Endothelial cell of umbilical vein (primary cell): ENCODE data around the gene TNFSF13. TPM values are rescaled to one million over a fixed set of nuclear protein-coding genes. Genes with fewer than 3 reads are reported as not detected.
A peak's percentile ranks its signal among the peaks of the same experiment; 100 is the strongest.

Experiments
- BruUV-seq: library from RNA; stranded (reverse); fragments of 400-500 nt; replicated peaks from 2 replicates; lab custom pipeline; 2021; lab: Mats Ljungman, UMichigan
- CTCF ChIA-PET: fragments of 300-600, 350-600 bp; sonication (Branson Sonifier 250); formaldehyde crosslinking; loops from one replicate; lab custom pipeline; 2021; ENCODE audit warnings: antibody characterized with exemption, inconsistent platforms; lab: Charles Lee
- POLR2A ChIA-PET: fragments of 300-600, 350-600 bp; sonication (Branson Sonifier 250); formaldehyde crosslinking; loops from one replicate; lab custom pipeline; 2021; ENCODE audit warnings: antibody characterized with exemption, inconsistent platforms; lab: Charles Lee
- DNase-seq: peaks from one replicate; pipeline ENCODE4 v3.0.0-alpha.2; 2011; ENCODE audit warnings: low read depth, low spot score
- FAIRE-seq: peaks from 2 replicates; lab custom pipeline; 2011; peaks lifted over from hg19 to GRCh38; lab: Jason Lieb, UNC
- H2AFZ ChIP-seq: 2 replicates; pipeline ENCODE4 v1.6.0; 2012; ENCODE audit warnings: low read depth, low read length, control low read depth, inconsistent platforms
- H3K27ac ChIP-seq: 2 replicates; pipeline ENCODE4 v1.5.1; 2011; ENCODE audit warnings: low read depth, mild to moderate bottlenecking, control low read depth, low read length, moderate library complexity; ENCODE audit not compliant: insufficient read depth
- H3K27me3 ChIP-seq, 2 experiments: 2 replicates each; pipeline versions ENCODE4 v1.6.0 to v1.6.1; 2011; ENCODE audit warnings: low read length in 2 of 2, mixed read lengths in 1 of 2; ENCODE audit not compliant: control insufficient read depth in 2 of 2, insufficient read depth in 2 of 2
- H3K36me3 ChIP-seq, 2 experiments: 2 replicates in 1 of 2; 3 replicates in 1 of 2; pipeline ENCODE4 v1.5.1; 2011; ENCODE audit warnings: low read length in 2 of 2, mild to moderate bottlenecking in 1 of 2, moderate library complexity in 1 of 2; ENCODE audit not compliant: control insufficient read depth in 2 of 2, insufficient read depth in 2 of 2; ENCODE audit errors: extremely low read depth in 1 of 2
- H3K4me1 ChIP-seq: 3 replicates; pipeline ENCODE4 v1.5.1; 2011; ENCODE audit warnings: mild to moderate bottlenecking, low read length; ENCODE audit not compliant: control insufficient read depth, insufficient read depth; ENCODE audit errors: extremely low read depth
- H3K4me2 ChIP-seq: 2 replicates; pipeline ENCODE4 v1.6.1; 2011; ENCODE audit warnings: low read length, control low read depth, mixed read lengths; ENCODE audit not compliant: insufficient read depth
- H3K4me3 ChIP-seq, 3 experiments: fragments of 200-600 bp in 1 of 3; sonication (generic), shearing (Covaris generic) in 1 of 3; replicated peaks in 1 of 3; 2 replicates each; pipeline ENCODE4 v1.5.1; 2011 to 2016; ENCODE audit warnings: control low read depth in 3 of 3, low read length in 3 of 3, mild to moderate bottlenecking in 2 of 3, inconsistent platforms in 1 of 3, low read depth in 1 of 3, moderate library complexity in 1 of 3; ENCODE audit not compliant: insufficient read depth in 1 of 3
- H3K79me2 ChIP-seq: 2 replicates; pipeline ENCODE4 v1.6.0; 2012; ENCODE audit warnings: low read length, inconsistent platforms; ENCODE audit not compliant: control insufficient read depth, insufficient read depth
- H3K9ac ChIP-seq: replicated peaks from 2 replicates; pipeline ENCODE3; 2011; ENCODE audit warnings: low read length, control low read depth; ENCODE audit not compliant: insufficient read depth; ENCODE audit errors: extremely low read depth
- H3K9me1 ChIP-seq: replicated peaks from 3 replicates; pipeline ENCODE4 v1.6.0; 2011; ENCODE audit warnings: mild to moderate bottlenecking, low read length; ENCODE audit not compliant: control insufficient read depth, insufficient read depth; ENCODE audit errors: extremely low read depth
- H3K9me3 ChIP-seq: replicated peaks from 2 replicates; pipeline ENCODE4 v1.5.1; 2012; ENCODE audit warnings: low read length, inconsistent platforms; ENCODE audit not compliant: control insufficient read depth, insufficient read depth
- H4K20me1 ChIP-seq: replicated peaks from 2 replicates; pipeline ENCODE3; 2011; ENCODE audit warnings: mild to moderate bottlenecking, low read length; ENCODE audit not compliant: control insufficient read depth, insufficient read depth; ENCODE audit errors: extremely low read depth
- CTCF ChIP-seq, 2 donors: IDR thresholded peaks; 1 replicate in 1 of 2; 2 replicates in 1 of 2; pipeline ENCODE4 v1.5.1; 2011; ENCODE audit warnings: low read length in 2 of 2, mild to moderate bottlenecking in 2 of 2, moderate library complexity in 2 of 2, control low read depth in 1 of 2, inconsistent platforms in 1 of 2, low read depth in 1 of 2; ENCODE audit not compliant: insufficient read depth in 1 of 2; ENCODE audit errors: extremely low read depth in 1 of 2
- EZH2 ChIP-seq: IDR thresholded peaks from 2 replicates; pipeline ENCODE4 v1.6.1; 2012; ENCODE audit warnings: borderline replicate concordance, low read depth, mild to moderate bottlenecking, moderate library complexity, low read length, inconsistent platforms; ENCODE audit not compliant: severe bottlenecking
- FOS ChIP-seq: IDR thresholded peaks from 2 replicates; pipeline ENCODE4 v1.6.1; 2011; ENCODE audit warnings: mild to moderate bottlenecking, low read length, moderate library complexity, borderline replicate concordance; ENCODE audit not compliant: insufficient read depth
- GATA2 ChIP-seq: IDR thresholded peaks from 2 replicates; pipeline ENCODE4 v1.7.0; 2011; ENCODE audit warnings: low read depth, mild to moderate bottlenecking, moderate library complexity, mixed read lengths, low read length; ENCODE audit not compliant: insufficient read length, insufficient read depth
- JUN ChIP-seq: IDR thresholded peaks from 2 replicates; pipeline ENCODE4 v1.6.1; 2011; ENCODE audit warnings: borderline replicate concordance, low read depth; ENCODE audit not compliant: insufficient read length, insufficient read depth
- MAX ChIP-seq: IDR thresholded peaks from 2 replicates; pipeline ENCODE4 v1.6.1; 2011; ENCODE audit not compliant: insufficient read depth, insufficient read length
- MYC ChIP-seq: IDR thresholded peaks from one replicate; pipeline ENCODE4 v1.6.1; 2011; ENCODE audit warnings: mild to moderate bottlenecking, low read depth, low read length
- POLR2A ChIP-seq: IDR thresholded peaks from 2 replicates; pipeline ENCODE4 v1.6.1; 2012; ENCODE audit warnings: low read depth, mild to moderate bottlenecking, control low read depth, low read length
- POLR2AphosphoS5 ChIP-seq: IDR thresholded peaks from 2 replicates; pipeline ENCODE4 v1.6.1; 2012; ENCODE audit warnings: low read depth, mild to moderate bottlenecking, control low read depth, low read length, moderate library complexity; ENCODE audit not compliant: insufficient read depth
- dilution Hi-C: fragments of 300-500 bp; cut with MboI; formaldehyde crosslinking; loops from one replicate; pipeline ENCODE4 v1.15.0; 2019; ENCODE audit warnings: low sequenced_read_pairs; ENCODE audit not compliant: extremely low pct_ligation_motif_present
- intact Hi-C: fragments of 100-400 bp; cut with micrococcal nuclease; formaldehyde crosslinking; loops from one replicate; pipeline ENCODE4 v1.10.0; 2022
- polyA plus RNA-seq, 4 experiments: library from polyadenylated mRNA; depleted of rRNA in 3 of 4; stranded (reverse) in 3 of 4; unstranded in 1 of 4; fragments of >200 nt; gene quantifications; 2 replicates each; pipeline versions ENCODE4 v1.2.1 to v1.2.3, GENCODE V29; 2011 to 2012; ENCODE audit warnings: missing spikeins in 1 of 4
- total RNA-seq: library from RNA; stranded (reverse); gene quantifications from 2 replicates; pipeline ENCODE4 v1.2.3, GENCODE V29; 2021

Gene TNFSF13
- total and polyA plus RNA-seq, 2 donors (not counting 3 experiments of a cell fraction or from before 2014, with no cell fraction given), result 3.6 to 5.4 TPM

DNA sequence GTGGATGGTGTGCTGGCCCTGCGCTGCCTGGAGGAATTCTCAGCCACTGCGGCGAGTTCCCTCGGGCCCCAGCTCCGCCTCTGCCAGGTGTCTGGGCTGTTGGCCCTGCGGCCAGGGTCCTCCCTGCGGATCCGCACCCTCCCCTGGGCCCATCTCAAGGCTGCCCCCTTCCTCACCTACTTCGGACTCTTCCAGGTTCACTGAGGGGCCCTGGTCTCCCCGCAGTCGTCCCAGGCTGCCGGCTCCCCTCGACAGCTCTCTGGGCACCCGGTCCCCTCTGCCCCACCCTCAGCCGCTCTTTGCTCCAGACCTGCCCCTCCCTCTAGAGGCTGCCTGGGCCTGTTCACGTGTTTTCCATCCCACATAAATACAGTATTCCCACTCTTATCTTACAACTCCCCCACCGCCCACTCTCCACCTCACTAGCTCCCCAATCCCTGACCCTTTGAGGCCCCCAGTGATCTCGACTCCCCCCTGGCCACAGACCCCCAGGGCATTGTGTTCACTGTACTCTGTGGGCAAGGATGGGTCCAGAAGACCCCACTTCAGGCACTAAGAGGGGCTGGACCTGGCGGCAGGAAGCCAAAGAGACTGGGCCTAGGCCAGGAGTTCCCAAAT lies 1.3 kb upstream of the TNFSF13 start:
- Histone ChIP-seq H3K9me3 (no peaks in the 10 kb centered on the region), H3K4me3 (no peak overlapping the region), H3K27ac (peak overlapping the region; percentile 70), H3K4me2 (no peak overlapping the region), H3K36me3 (no peaks in the 10 kb centered on the region), H3K9me1 (no peaks in the 10 kb centered on the region), H3K79me2 (peaks cover 5% of the 10 kb centered on the region), H3K9ac (no peak overlapping the region), H3K27me3 (no peaks in the 10 kb centered on the region), H3K4me1 (peaks cover 25% of the 10 kb centered on the region), H4K20me1 (no peaks in the 10 kb centered on the region), H2AFZ (no peak overlapping the region)
- ChIA-PET POLR2A (interaction anchor here (1.8 kb wide), 1 partner anchor 73 kb away, joined by 7 read pairs; the partner anchor contains the start of gene POLR2A), CTCF (interaction anchor here (0.8 to 6.7 kb wide), 8 partner anchors 14 to 511 kb away, joined by 3 to 314 read pairs (median 4); partner anchors contain the start of gene SOX15)
- FAIRE-seq (no peak), DNase-seq (no peak)
- BruUV-seq, result no TSS peak
- intact Hi-C loops (no loop called here), dilution Hi-C loops (no loop called here)
- TF ChIP-seq MAX (no peak), POLR2AphosphoS5 (no peak), EZH2 (no peak), POLR2A (no peak), GATA2 (no peak), CTCF (IDR thresholded peaks at IDR 0.05; ENCODE audit: extremely low read depth in 1 of 2, insufficient read depth in 1 of 2, low read depth in 1 of 2, low read length in 2 of 2) (no peak), FOS (no peak), JUN (no peak), MYC (no peak)
